ENCODE data around the gene FAM171A2.

DNA sequence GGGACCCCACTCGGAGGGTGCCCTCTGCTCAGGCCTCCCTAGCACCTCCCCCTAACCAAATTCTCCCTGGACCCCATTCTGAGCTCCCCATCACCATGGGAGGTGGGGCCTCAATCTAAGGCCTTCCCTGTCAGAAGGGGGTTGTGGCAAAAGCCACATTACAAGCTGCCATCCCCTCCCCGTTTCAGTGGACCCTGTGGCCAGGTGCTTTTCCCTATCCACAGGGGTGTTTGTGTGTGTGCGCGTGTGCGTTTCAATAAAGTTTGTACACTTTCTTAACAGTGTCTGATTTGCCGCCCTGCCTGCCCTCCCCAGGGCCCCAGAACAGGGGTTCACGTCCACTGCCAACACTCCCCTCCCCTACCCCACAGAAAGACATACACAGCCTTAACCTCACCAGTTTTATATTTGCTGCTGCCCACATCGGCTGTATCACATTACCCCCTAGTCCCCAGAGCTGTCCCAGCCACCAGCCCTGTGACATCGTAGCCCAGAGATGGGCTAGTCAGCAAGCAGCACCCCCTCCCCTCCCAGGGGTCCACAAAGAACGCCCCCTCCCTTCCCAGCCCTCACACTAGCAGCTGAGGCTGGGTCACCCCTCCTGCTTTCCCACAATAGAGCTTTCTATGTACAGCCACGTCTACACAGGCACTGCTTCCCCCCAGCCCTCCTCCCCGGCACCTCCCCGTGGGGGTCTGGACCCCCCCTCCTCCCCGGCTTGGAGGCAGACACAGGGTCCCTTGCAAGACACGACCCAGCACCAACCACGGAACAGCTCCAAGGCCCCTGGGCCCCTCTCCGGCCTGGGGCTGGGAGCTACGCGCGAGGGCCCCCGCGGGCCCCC, 10.6 kb downstream of the FAM171A2 start:
- TF ChIP-seq, protein P1, sequence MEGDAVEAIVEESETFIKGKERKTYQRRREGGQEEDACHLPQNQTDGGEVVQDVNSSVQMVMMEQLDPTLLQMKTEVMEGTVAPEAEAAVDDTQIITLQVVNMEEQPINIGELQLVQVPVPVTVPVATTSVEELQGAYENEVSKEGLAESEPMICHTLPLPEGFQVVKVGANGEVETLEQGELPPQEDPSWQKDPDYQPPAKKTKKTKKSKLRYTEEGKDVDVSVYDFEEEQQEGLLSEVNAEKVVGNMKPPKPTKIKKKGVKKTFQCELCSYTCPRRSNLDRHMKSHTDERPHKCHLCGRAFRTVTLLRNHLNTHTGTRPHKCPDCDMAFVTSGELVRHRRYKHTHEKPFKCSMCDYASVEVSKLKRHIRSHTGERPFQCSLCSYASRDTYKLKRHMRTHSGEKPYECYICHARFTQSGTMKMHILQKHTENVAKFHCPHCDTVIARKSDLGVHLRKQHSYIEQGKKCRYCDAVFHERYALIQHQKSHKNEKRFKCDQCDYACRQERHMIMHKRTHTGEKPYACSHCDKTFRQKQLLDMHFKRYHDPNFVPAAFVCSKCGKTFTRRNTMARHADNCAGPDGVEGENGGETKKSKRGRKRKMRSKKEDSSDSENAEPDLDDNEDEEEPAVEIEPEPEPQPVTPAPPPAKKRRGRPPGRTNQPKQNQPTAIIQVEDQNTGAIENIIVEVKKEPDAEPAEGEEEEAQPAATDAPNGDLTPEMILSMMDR (IDR thresholded peaks at IDR 0.05) = no peak
- TF ChIP-seq TP53 (CRISPR knock-in tag; IDR thresholded peaks at IDR 0.05) = no peak
- no peak for TF ChIP-seq ZFP36 (IDR thresholded peaks at IDR 0.05; ENCODE audit: borderline replicate concordance, partially characterized antibody)
- no peak for TF ChIP-seq PHF8 (IDR thresholded peaks at IDR 0.05; ENCODE audit: borderline replicate concordance, low read depth)
- TF ChIP-seq, protein P2, sequence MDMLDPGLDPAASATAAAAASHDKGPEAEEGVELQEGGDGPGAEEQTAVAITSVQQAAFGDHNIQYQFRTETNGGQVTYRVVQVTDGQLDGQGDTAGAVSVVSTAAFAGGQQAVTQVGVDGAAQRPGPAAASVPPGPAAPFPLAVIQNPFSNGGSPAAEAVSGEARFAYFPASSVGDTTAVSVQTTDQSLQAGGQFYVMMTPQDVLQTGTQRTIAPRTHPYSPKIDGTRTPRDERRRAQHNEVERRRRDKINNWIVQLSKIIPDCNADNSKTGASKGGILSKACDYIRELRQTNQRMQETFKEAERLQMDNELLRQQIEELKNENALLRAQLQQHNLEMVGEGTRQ (IDR thresholded peaks at IDR 0.05) = no peak
- TF ChIP-seq KDM1A (IDR thresholded peaks at IDR 0.05; ENCODE audit: low read depth) = no peak
- no peak for TF ChIP-seq JUN (IDR thresholded peaks at IDR 0.05)
